HG02852 (cell line): Measurements from ENCODE around the gene ARHGAP25.

Source experiments
- ATAC-seq: cut with Tn5 transposase; IDR thresholded peaks from one replicate; pipeline ENCODE4 v1.9.1; 2021; ENCODE audit warnings: mild to moderate bottlenecking, moderate library complexity; ENCODE audit not compliant: unreplicated experiment

ARHGAP25 gene

GRCh38 chr2:68857202-68857845, 122.7 kb downstream of the ARHGAP25 start:
- ATAC-seq = peak; percentile 28

DNA sequence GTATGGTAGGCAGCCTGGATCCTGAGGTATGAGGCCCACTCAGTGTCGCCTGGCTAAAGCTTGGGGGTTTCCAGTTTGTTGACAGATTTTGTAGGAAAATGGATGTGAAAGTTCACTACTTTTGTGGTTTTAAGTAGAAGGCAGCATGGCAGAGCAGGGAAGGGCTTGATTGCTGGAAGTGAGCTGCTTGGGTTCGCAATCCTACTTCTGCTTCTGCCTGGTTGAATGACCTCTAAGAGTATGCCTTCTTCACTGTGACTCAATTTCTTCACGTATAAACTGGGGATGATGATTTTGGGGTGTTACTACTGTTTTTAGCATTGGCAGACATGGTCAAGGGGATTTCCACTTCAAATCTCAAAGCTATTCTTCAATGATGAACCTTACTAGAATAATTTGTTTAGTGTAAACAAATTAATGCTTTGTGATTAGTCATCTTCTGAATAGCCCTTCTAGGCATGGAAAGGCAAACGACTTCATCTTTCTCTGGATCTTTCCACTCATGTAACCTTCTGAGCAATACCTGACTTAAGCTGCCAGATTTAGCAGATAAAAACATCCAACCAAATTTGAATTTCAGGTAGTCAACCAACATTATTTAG, 123.3 kb downstream of the ARHGAP25 start:
- ATAC-seq = peak; percentile 59

DNA sequence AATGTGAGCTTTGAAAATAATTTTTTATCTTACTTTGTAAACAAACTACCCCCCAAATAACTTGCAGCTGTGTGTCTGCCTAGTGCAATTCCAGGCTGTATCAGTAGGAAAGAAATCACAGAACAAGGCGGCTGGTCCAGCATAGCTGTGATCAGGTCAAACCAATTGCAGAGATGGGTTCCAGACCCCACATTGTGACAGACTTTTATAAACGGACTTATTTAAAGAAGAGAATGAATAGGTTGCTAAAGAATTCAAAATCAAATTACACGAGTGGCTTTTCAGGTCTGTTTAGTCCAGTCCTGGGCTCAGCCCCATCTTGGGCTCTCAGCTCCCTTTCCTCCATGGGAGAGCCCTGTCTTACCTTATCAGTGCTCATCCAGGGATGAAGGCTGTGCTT, 125.5 kb downstream of the ARHGAP25 start:
- ATAC-seq = no peak

- no peak for ATAC-seq
Observed at GRCh38 chr2:68861330-68861729, 126.7 kb downstream of the ARHGAP25 start.

DNA sequence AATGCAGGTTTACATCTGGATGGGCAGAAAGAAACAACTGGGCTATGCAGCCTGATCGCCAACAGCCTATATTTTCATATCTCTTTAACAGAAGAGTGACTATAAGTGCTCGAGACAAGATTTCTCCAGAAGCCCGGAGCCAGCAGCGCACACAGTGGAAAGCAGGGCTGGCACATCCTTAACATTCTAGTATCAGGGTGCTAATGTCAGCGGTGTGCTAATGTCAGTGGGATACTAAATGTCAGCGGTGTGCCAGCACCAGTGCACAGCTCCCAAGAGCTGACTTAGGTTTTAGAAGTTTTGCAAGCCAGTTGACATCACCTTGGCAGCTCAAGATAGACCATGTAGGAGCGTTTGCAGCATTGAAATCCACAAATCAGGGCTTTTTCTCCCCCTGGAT, 128.3 kb downstream of the ARHGAP25 start:
- ATAC-seq = no peak

GRCh38 chr2:68863996-68864395, 129.4 kb downstream of the ARHGAP25 start:
- ATAC-seq = no peak

GRCh38 chr2:68865108-68865507, 130.5 kb downstream of the ARHGAP25 start:
- ATAC-seq = no peak

GRCh38 chr2:68870215-68870614, 135.6 kb downstream of the ARHGAP25 start:
- ATAC-seq = no peak

- no peak for ATAC-seq
Observed at GRCh38 chr2:68871159-68871764, 136.7 kb downstream of the ARHGAP25 start, which contains the start of gene BMP10. BMP10 (minus strand) TSS chr2:68871397; CDS start chr2:68871358, 39 bp downstream.
